ENCODE measurements around the gene TNFSF9.
"Not testable (repeated sequence)": the region's sequence is repeated elsewhere in the genome, so short reads cannot be mapped to it uniquely, and the experiment has no call there.

TNFSF9 gene

DNA sequence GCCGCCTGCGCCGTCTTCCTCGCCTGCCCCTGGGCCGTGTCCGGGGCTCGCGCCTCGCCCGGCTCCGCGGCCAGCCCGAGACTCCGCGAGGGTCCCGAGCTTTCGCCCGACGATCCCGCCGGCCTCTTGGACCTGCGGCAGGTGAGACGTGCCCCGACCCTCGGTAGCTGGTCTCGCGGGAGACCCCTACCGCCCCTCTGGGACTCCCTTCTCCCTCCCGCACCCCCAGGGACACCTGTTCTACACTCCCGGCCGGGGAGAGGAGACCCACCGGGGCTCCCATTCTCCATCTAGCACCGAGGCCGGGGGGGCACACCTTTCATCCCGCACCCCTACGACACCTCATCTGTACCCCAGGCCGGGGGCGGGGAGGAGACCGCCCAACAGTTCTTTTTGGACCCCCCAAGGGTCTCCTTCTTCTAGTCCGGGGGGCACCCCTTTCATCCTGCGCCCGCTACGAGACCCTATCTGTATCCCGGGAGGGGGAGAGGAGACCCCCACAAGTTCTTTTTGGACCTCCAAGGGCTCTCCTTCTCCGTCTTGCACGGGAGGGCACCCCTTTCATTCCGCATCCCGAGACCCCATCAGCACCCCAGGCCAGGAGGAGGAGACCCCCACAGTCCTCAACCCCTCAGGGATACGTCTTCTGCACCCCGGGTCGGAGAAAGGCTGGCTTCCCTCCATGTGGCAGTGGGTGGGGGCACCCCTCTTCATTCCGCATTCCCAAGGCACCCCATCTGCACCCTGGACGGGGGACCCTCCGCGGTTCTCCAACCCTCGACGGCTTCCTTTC, 533 bp downstream of the TNFSF9 start:
- no peak for DNase-seq

GRCh38 chr19:6531956-6532243, 1.1 kb downstream of the TNFSF9 start:
- no peak for DNase-seq

- DNase-seq: peak in 1 of 58 donors; percentile 27
These were observed 1.6 kb downstream of the TNFSF9 start for GRCh38 chr19:6532244-6532999.

- no peak for DNase-seq
These were observed 2.1 kb downstream of the TNFSF9 start for GRCh38 chr19:6533000-6533328.

GRCh38 chr19:6533746-6534418, 3.1 kb downstream of the TNFSF9 start:
- no peak for DNase-seq

GRCh38 chr19:6534451-6535093, 3.7 kb downstream of the TNFSF9 start:
- DNase-seq: no peak

DNA sequence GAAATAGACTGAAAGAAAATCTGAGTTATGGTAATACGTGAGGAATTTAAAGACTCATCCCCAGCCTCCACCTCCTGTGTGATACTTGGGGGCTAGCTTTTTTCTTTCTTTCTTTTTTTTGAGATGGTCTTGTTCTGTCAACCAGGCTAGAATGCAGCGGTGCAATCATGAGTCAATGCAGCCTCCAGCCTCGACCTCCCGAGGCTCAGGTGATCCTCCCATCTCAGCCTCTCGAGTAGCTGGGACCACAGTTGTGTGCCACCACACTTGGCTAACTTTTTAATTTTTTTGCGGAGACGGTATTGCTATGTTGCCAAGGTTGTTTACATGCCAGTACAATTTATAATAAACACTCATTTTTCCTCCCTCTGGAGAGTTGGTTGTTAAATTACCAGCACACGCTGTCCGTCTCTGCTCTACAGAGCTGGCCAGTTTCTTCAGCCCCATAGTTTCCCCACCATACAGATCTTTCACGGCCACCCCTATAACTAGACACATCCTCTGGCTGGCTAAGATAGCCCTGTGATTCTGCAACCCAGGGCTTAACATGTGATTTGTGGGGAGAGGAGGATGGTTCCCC, 4.8 kb downstream of the TNFSF9 start:
- no peak for DNase-seq

DNA sequence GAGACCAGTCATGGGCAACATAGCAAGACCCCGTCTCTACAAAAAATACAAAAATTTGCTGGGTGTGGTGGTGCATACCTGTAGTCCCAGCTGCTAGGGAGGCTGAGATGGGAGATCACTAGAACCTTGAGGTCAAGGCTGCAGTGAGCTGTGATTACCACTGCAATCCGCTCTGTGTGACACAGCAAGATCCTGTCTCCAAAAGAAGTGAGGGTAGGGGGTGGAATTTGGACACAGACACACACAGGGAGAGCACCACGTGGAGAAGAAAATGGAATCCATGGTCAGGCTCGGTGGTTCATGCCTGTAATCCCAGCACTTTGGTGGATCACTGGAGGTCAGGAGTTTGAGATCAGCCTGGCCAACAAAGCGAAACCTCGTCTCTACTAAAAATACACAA, 8.7 kb downstream of the TNFSF9 start:
- no peak for DNase-seq

- DNase-seq: no peak
These were observed 10.3 kb downstream of the TNFSF9 start for GRCh38 chr19:6540918-6541689.

DNA sequence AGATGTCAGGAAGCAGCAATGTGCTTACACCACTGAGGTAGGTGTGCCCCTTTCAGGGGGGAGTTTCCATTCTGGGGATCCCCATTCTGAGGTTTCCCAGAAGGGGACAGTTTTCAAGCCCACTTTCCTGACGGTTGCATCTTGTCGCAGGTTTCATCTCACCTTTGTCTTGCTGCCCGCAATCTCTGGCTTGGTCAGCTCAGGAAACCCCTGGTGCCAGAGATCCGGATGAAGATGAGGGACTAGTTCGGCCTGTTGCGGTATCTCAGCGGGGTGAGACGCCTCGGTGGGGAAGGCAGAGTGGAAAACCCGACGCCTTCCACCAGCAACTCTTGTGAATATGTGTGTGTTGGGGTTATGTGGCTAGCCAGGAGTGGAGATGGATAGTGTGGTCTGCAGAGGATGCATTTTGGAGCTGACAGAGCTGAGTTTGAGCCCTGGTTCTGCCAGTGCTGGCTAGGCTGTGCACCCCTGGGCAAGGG, 13.1 kb downstream of the TNFSF9 start:
- DNase-seq: no peak

GRCh38 chr19:6550679-6551078, 19.9 kb downstream of the TNFSF9 start:
- not testable (repeated sequence) for DNase-seq

DNA sequence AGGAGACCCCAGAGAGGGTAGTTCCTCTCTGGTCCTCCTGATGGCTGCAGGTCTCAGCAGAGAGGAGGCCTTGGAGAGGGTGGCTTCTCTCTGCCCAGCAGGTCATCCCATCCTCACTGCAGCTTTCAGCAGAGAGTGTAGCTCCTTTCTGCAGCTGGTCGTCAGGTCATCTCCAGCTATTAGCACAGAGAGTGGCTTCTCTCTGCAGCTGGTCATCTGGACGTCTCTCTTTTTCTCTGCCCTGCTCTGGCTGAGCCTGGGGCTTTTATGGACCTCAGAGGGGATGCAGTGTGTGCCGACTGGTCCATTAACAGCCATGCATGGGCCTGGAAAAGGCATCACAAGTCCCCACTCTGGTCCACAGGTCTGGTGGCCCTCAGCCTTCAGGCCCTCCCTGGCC, 20.3 kb downstream of the TNFSF9 start:
- no peak for DNase-seq

GRCh38 chr19:6551607-6552450, 21.0 kb downstream of the TNFSF9 start:
- peak in 1 of 58 donors; percentile 1 for DNase-seq

GRCh38 chr19:6556043-6556449, 25.2 kb downstream of the TNFSF9 start:
- no peak for DNase-seq

- no peak for DNase-seq
These were observed 25.8 kb downstream of the TNFSF9 start for GRCh38 chr19:6556480-6557195.

GRCh38 chr19:6562437-6562836, 31.6 kb downstream of the TNFSF9 start:
- not testable (repeated sequence) for DNase-seq

GRCh38 chr19:6564393-6564792, 33.6 kb downstream of the TNFSF9 start:
- no peak for DNase-seq

GRCh38 chr19:6566727-6567126, 35.9 kb downstream of the TNFSF9 start:
- DNase-seq: not testable (repeated sequence)

GRCh38 chr19:6568010-6568526, 37.2 kb downstream of the TNFSF9 start:
- DNase-seq: no peak
